Mucosa of descending colon (tissue), 3 donors: ENCODE results near the gene FRS3. TPM values are rescaled to one million over a fixed set of nuclear protein-coding genes. Genes with fewer than 3 reads are reported as not detected.

Source experiments
- ATAC-seq: fragments of 200-7000 bp; cut with Tn5 transposase; one replicate; pipeline ENCODE4 v1.9.1; 2020; ENCODE audit warnings: mild to moderate bottlenecking, moderate library complexity
- DNase-seq, 3 donors: peaks; one replicate each; pipeline ENCODE4 v3.0.0-alpha.2; 2020
- H3K36me3 ChIP-seq: fragments of 200-600 bp; one replicate; pipeline ENCODE4 v1.8.0; 2021; ENCODE audit warnings: low read depth, mild to moderate bottlenecking
- H3K4me1 ChIP-seq: fragments of 200-600 bp; one replicate; pipeline ENCODE4 v1.8.0; 2021; ENCODE audit warnings: low read depth, mild to moderate bottlenecking
- H3K4me3 ChIP-seq: fragments of 200-600 bp; one replicate; pipeline ENCODE4 v1.8.0; 2021; ENCODE audit warnings: mild to moderate bottlenecking
- H3K9me3 ChIP-seq: fragments of 200-600 bp; one replicate; pipeline ENCODE4 v1.8.0; 2021; ENCODE audit warnings: mild to moderate bottlenecking
- intact Hi-C, 2 donors: fragments of 100-400 bp; cut with DNase I in 1 of 2; cut with micrococcal nuclease in 1 of 2; formaldehyde crosslinking; loops; one replicate each; pipeline versions ENCODE4 v1.11.0 to v1.11.1; 2022; cut with DNase I, micrococcal nuclease
- total RNA-seq, 3 donors: library from RNA; stranded (reverse); fragmentation: NEBNext Ultra II Directional in 2 of 3; extraction: Animal tissue kit (Norgen Biotek cat#: 25700) in 2 of 3; gene quantifications; one replicate each; pipeline versions ENCODE4 v1.2.1 to v1.2.4, GENCODE V29; 2021 to 2023
- TF ChIP-seq, protein P1 (sequence below): fragments of 200-600 bp; IDR thresholded peaks from one replicate; pipeline ENCODE4 v1.8.0; 2022; ENCODE audit warnings: antibody characterized with exemption, mild to moderate bottlenecking
- donor health status: DM: no; HTN: no; CAD: no; lungs with moderate emphysema.
- donor health status: DM: no; HTN: no; CAD: no.
- donor health status: DM: no; HTN: yes; CAD: no.

Gene FRS3
- total RNA-seq, 3 donors from 2014 or later, result 3.6 to 7.9 (median 4.6) TPM

DNA sequence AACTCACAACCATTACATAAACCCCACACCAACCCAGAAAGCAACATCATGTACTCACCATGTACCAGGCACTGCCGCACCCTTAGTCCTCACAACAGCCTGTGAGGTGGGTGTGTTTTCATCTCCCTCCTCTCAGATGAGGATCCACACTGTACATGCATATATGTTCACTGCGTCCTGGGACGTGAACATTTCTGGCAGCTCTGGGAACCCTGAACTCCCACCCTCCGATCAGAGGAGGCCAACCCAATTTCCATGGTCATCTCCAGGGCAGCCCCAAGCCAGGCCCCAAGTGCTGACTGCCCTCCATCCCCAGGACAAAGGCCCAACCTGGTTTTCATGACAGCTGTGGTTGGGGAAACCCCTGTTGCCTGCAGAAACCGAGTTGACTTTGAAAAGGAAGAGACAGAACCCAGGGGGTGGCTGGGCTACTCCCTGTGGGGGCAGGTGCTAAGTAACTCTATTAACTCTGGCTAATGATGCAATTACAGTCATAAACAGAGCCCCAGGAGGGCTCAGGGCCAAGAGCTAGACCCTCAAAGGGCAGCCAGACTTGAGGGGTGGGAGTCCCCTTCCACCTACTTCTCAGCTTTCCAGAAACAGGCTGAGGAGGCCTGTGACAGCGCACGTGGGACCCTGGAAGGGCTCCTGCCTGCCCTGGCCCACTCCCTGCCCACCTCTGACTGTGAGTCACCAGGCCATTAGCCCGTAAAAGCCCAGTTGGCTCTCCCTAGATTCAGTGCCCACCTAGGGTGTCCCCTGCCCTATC lies 46.9 kb downstream of the FRS3 start:
- DNase-seq, result peak in 2 of 3 donors; percentile 48 to 62

DNA sequence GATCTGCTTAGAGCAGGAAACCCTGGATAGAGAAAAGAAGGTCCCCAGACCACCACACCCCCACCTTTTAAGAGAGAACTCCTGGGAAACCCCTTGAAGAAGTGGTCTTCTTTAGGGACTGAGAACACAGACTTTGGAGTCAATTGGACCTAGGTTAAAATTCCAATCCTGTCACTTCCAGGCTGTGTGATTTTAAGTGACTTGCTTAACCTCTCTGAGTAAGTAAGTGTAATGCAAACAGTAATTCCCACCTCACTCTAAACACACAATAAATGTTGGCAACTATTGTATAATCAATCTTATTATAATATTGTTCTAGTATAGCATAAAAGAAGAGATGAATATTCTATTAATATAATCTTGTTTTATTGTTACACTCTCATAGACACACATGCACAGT lies 47.6 kb downstream of the FRS3 start:
- Histone ChIP-seq H3K9me3 (no peaks in the 10 kb centered on the region), H3K4me1 (peaks cover 47% of the 10 kb centered on the region), H3K4me3 (no peak overlapping the region), H3K36me3 (no peaks in the 10 kb centered on the region)
- TF ChIP-seq, protein P1, sequence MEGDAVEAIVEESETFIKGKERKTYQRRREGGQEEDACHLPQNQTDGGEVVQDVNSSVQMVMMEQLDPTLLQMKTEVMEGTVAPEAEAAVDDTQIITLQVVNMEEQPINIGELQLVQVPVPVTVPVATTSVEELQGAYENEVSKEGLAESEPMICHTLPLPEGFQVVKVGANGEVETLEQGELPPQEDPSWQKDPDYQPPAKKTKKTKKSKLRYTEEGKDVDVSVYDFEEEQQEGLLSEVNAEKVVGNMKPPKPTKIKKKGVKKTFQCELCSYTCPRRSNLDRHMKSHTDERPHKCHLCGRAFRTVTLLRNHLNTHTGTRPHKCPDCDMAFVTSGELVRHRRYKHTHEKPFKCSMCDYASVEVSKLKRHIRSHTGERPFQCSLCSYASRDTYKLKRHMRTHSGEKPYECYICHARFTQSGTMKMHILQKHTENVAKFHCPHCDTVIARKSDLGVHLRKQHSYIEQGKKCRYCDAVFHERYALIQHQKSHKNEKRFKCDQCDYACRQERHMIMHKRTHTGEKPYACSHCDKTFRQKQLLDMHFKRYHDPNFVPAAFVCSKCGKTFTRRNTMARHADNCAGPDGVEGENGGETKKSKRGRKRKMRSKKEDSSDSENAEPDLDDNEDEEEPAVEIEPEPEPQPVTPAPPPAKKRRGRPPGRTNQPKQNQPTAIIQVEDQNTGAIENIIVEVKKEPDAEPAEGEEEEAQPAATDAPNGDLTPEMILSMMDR, result no peak
- intact Hi-C loops, result no loop called here
- DNase-seq, result no peak
- ATAC-seq, result no peak

More for the DNA sequence above, 46.9 kb downstream of the FRS3 start:
- intact Hi-C loops, result no loop called here
- Histone ChIP-seq H3K4me3 (no peak overlapping the region), H3K36me3 (no peaks in the 10 kb centered on the region), H3K4me1 (peaks cover 46% of the 10 kb centered on the region), H3K9me3 (no peaks in the 10 kb centered on the region)
- ATAC-seq, result no peak
- TF ChIP-seq, protein P1, result no peak

DNA sequence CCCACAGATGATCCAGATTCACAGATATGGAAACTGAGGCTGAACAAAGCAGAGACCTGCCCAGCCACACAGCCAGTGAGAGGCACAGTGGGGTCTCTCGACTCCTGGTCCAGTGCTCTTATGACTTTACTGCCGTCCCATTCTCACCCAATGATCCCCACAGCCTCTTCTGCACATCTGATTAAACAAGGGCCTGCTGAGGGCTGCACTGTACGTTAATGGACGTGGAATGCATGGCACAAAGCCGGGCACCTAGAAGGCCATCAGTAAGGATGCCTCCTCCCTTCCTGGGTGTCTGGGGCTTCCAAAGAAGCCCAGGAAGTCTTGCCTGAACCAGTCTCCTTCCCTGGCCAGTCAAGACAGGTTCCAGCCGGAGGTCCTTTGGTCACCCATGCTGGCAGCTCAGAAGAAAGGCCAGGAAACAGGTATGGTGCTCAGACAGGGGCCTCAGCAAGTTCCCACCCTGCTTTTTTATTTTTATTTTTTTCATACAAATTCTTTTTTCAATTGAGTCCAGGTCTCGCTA lies 48.1 kb downstream of the FRS3 start:
- H3K4me3 ChIP-seq, result no peak overlapping the region
- peak in 1 of 3 donors; percentile 24 for DNase-seq
- peaks cover 47% of the 10 kb centered on the region for H3K4me1 ChIP-seq
- TF ChIP-seq, protein P1, result no peak
- intact Hi-C loops, result no loop called here
- ATAC-seq, result no peak
- no peaks in the 10 kb centered on the region for H3K9me3 ChIP-seq
- H3K36me3 ChIP-seq, result no peaks in the 10 kb centered on the region

DNA sequence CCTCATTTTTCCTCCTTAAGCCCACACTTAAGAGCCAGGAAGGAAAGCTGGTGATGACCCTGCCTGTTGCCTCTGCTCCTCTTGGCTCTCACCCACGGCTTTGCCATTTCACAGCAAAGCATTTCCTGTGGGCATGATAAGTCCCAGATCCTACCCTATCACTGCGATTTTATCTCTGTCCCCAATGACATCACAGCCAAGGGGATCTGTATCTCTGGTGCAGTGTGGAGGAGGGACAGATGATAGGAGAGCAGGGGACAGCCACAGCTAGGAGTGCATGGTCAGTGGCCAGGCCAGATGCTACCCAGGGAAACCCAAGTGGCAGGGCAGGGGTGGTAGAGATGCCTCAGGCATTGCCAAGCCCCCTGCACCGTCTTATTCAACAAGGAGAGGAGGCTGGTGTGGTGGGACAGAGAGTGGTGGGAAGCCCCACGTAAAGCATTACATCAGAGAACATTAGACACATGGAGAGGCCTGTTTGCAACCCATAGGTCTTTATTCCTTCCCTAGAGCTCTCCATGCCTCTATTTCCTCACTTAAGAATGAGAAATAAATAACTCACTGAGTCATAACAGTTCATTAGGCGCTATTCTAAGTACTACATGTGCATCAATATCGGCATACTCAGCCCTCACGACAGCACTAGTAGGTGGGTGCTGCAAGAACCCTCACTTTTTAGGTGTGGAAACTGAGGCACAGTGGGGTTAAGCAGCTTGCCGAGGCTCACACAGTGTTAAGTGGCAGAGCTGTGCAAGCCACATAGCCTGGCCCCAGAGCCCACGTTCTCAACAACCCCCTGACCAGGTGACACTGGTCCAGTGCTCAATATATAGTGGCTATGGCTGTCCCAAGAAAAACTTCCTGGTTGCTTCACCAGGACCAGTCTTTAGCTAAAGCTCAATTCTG lies 48.9 kb downstream of the FRS3 start:
- ATAC-seq (no peak), DNase-seq (peak in 1 of 3 donors; percentile 19)
- peaks cover 44% of the 10 kb centered on the region for H3K4me1 ChIP-seq
- H3K4me3 ChIP-seq, result no peak overlapping the region
- no peaks in the 10 kb centered on the region for H3K36me3 ChIP-seq
- no peaks in the 10 kb centered on the region for H3K9me3 ChIP-seq
- TF ChIP-seq, protein P1, result no peak
- intact Hi-C loops, result no loop called here

DNA sequence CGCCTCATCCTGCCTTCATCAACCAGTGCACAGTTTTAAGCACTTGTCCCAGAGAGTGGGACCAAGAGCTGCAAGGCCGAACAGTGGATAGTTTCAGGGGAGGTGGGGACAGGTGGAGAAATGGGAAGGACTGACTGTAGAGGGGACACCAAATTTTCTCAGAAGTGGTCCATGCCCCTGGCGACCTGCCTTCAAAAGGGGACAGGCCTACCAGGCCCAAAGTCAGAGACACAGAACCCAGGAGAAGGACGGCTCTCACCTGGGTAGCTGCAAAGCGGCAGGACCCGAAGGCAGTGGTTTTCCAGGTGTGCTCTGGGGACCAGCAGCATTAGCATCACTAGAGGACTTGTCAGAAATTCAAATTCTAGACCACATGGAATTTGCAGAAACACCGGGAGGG lies 50.1 kb downstream of the FRS3 start:
- ATAC-seq (no peak), DNase-seq (peak in 1 of 3 donors; percentile 21)
- intact Hi-C loops, result no loop called here
- TF ChIP-seq, protein P1, result no peak
- Histone ChIP-seq H3K4me3 (no peak overlapping the region), H3K4me1 (peaks cover 40% of the 10 kb centered on the region), H3K36me3 (no peaks in the 10 kb centered on the region), H3K9me3 (no peaks in the 10 kb centered on the region)
